OCI-LY1 (cell line): ENCODE data around the gene PDE6H.

Experiments used
- CTCF ChIP-seq: fragments of 200-600 bp; sonication (generic), shearing (Covaris generic); IDR thresholded peaks from 2 replicates; pipeline ENCODE4 v1.5.1; 2017; ENCODE audit warnings: mild to moderate bottlenecking, antibody characterized with exemption, low read length, moderate library complexity, mixed read lengths
- EZH2 ChIP-seq: fragments of 200-600 bp; sonication (generic), shearing (Covaris generic); IDR thresholded peaks from 2 replicates; pipeline ENCODE4 v1.8.0; 2017; ENCODE audit warnings: borderline replicate concordance, mixed run types, mild to moderate bottlenecking, antibody characterized with exemption, low read length, moderate library complexity, mixed read lengths

GRCh38 chr12:14982991-14983390 is 10.1 kb downstream of the PDE6H start:
- no peak for TF ChIP-seq EZH2
- no peak for TF ChIP-seq CTCF
